HG02938 (cell line): ENCODE results near the gene PXT1.
"Not testable (repeated sequence)": the region's sequence is repeated elsewhere in the genome, so short reads cannot be mapped to it uniquely, and the experiment has no call there.

Experiments
- ATAC-seq: cut with Tn5 transposase; IDR thresholded peaks from one replicate; pipeline ENCODE4 v1.9.1; 2021; ENCODE audit warnings: mild to moderate bottlenecking, moderate library complexity; ENCODE audit not compliant: unreplicated experiment

PXT1 gene

GRCh38 chr6:36442671-36443470 lies at the start of gene PXT1, which contains the start of gene KCTD20:
Gene PXT1, minus strand, starts transcription at chr6:36442854. Its CDS starts 16,772 bp downstream, at chr6:36426082.
Gene KCTD20, plus strand, starts transcription at chr6:36443000. Its CDS starts 27,098 bp downstream, at chr6:36470098.
- peak; percentile 79 for ATAC-seq

GRCh38 chr6:36492092-36492491 lies 49.4 kb upstream of the PXT1 start:
- no peak for ATAC-seq

GRCh38 chr6:36491378-36491965 lies 48.8 kb upstream of the PXT1 start:
- ATAC-seq = no peak

GRCh38 chr6:36489426-36489825 lies 46.8 kb upstream of the PXT1 start:
- ATAC-seq = no peak

- ATAC-seq = no peak
These were observed 45.6 kb upstream of the PXT1 start for GRCh38 chr6:36488221-36488620.

- ATAC-seq = no peak
These were observed 45.0 kb upstream of the PXT1 start for GRCh38 chr6:36487698-36488097.

GRCh38 chr6:36484736-36485135 lies 42.1 kb upstream of the PXT1 start:
- no peak for ATAC-seq

- ATAC-seq = not testable (repeated sequence)
These were observed 40.7 kb upstream of the PXT1 start for GRCh38 chr6:36483326-36483725.

- ATAC-seq = no peak
These were observed 36.6 kb upstream of the PXT1 start for GRCh38 chr6:36479256-36479655.

- ATAC-seq = no peak
These were observed 35.4 kb upstream of the PXT1 start for GRCh38 chr6:36478051-36478526.

GRCh38 chr6:36469946-36470345 lies 27.3 kb upstream of the PXT1 start:
- no peak for ATAC-seq

GRCh38 chr6:36469148-36469661 lies 26.6 kb upstream of the PXT1 start:
- ATAC-seq = no peak

GRCh38 chr6:36467625-36468024 lies 25.0 kb upstream of the PXT1 start:
- no peak for ATAC-seq

GRCh38 chr6:36464233-36464632 lies 21.6 kb upstream of the PXT1 start:
- ATAC-seq = no peak

GRCh38 chr6:36463676-36464075 lies 21.0 kb upstream of the PXT1 start:
- ATAC-seq = no peak

- ATAC-seq = no peak
These were observed 19.0 kb upstream of the PXT1 start for GRCh38 chr6:36461646-36462045.

GRCh38 chr6:36460916-36461315 lies 18.3 kb upstream of the PXT1 start:
- no peak for ATAC-seq

GRCh38 chr6:36459501-36459900 lies 16.8 kb upstream of the PXT1 start:
- ATAC-seq = no peak

- no peak for ATAC-seq
These were observed 12.9 kb upstream of the PXT1 start for GRCh38 chr6:36455486-36456027.

GRCh38 chr6:36452897-36453296 lies 10.2 kb upstream of the PXT1 start:
- ATAC-seq = not testable (repeated sequence)

- not testable (repeated sequence) for ATAC-seq
These were observed 6.5 kb upstream of the PXT1 start for GRCh38 chr6:36449173-36449572.

- no peak for ATAC-seq
These were observed 3.0 kb upstream of the PXT1 start for GRCh38 chr6:36445621-36446020.
